ENCODE measurements around the gene CFAP45.

- TF ChIP-seq CTCF (IDR thresholded peaks at IDR 0.05) (no peak), POLR2A (IDR thresholded peaks at IDR 0.05) (no peak)
These were observed 71.2 kb downstream of the CFAP45 start for GRCh38 chr1:159828581-159829272.

All from thyroid gland (tissue), 4 donors.